ENCODE data around the gene SLC25A28. TPM values are rescaled to one million over a fixed set of nuclear protein-coding genes. Genes with fewer than 3 reads are reported as not detected.

SLC25A28 gene
- total and polyA plus RNA-seq, 4 donors: 22.9 to 65.2 (median 46.2) TPM

GRCh38 chr10:99569253-99569939, 50.8 kb downstream of the SLC25A28 start:
- 68% methylated on average over 8 of the region's 11 CpGs for WGBS (ENCODE audit: insufficient coverage)
- H3K27ac ChIP-seq (ENCODE audit: low read depth, low read length): no peak overlapping the region
- H3K36me3 ChIP-seq (ENCODE audit: control insufficient read depth, insufficient read depth, low read length): no peaks in the 10 kb centered on the region
- no peaks in the 10 kb centered on the region for H3K4me1 ChIP-seq (ENCODE audit: control insufficient read depth, insufficient read depth, low read length)
- H3K27me3 ChIP-seq (ENCODE audit: control insufficient read depth, insufficient read depth, low read length): no peaks in the 10 kb centered on the region
- no peaks in the 10 kb centered on the region for H3K9me3 ChIP-seq (ENCODE audit: control insufficient read depth, insufficient read depth, low read length)
- H3K4me3 ChIP-seq (ENCODE audit: low read depth, low read length): no peak overlapping the region
- DNase-seq (ENCODE audit: low read depth in 4 of 6, low spot score in 6 of 6): no peak

GRCh38 chr10:99565166-99565565, 55.1 kb downstream of the SLC25A28 start:
- no peaks in the 10 kb centered on the region for H3K36me3 ChIP-seq (ENCODE audit: control insufficient read depth, insufficient read depth, low read length)
- 100% methylated on average over 1 of the region's 4 CpGs for WGBS (ENCODE audit: insufficient coverage)

GRCh38 chr10:99564361-99564760, 55.9 kb downstream of the SLC25A28 start:
- WGBS (ENCODE audit: insufficient coverage): no CpG with 5 or more reads among the region's 3 CpGs
- no peak for DNase-seq (ENCODE audit: low read depth in 4 of 6, low spot score in 6 of 6)
- H3K4me1 ChIP-seq (ENCODE audit: control insufficient read depth, insufficient read depth, low read length): no peaks in the 10 kb centered on the region
- H3K27me3 ChIP-seq (ENCODE audit: control insufficient read depth, insufficient read depth, low read length): no peaks in the 10 kb centered on the region
- no peak overlapping the region for H3K27ac ChIP-seq (ENCODE audit: low read depth, low read length)
- H3K4me3 ChIP-seq (ENCODE audit: low read depth, low read length): no peak overlapping the region
- no peaks in the 10 kb centered on the region for H3K36me3 ChIP-seq (ENCODE audit: control insufficient read depth, insufficient read depth, low read length)
- H3K9me3 ChIP-seq (ENCODE audit: control insufficient read depth, insufficient read depth, low read length): no peaks in the 10 kb centered on the region

More at GRCh38 chr10:99565166-99565565, 55.1 kb downstream of the SLC25A28 start:
- no peak for DNase-seq (ENCODE audit: low read depth in 4 of 6, low spot score in 6 of 6)
- H3K27ac ChIP-seq (ENCODE audit: low read depth, low read length): no peak overlapping the region
- no peak overlapping the region for H3K4me3 ChIP-seq (ENCODE audit: low read depth, low read length)
- no peaks in the 10 kb centered on the region for H3K27me3 ChIP-seq (ENCODE audit: control insufficient read depth, insufficient read depth, low read length)
- H3K4me1 ChIP-seq (ENCODE audit: control insufficient read depth, insufficient read depth, low read length): no peaks in the 10 kb centered on the region
- no peaks in the 10 kb centered on the region for H3K9me3 ChIP-seq (ENCODE audit: control insufficient read depth, insufficient read depth, low read length)

GRCh38 chr10:99562631-99563030, 57.6 kb downstream of the SLC25A28 start:
- no CpG with 5 or more reads among the region's 2 CpGs for WGBS (ENCODE audit: insufficient coverage)
- H3K27ac ChIP-seq (ENCODE audit: low read depth, low read length): no peak overlapping the region

More at GRCh38 chr10:99562631-99563030, 57.6 kb downstream of the SLC25A28 start:
- no peaks in the 10 kb centered on the region for H3K36me3 ChIP-seq (ENCODE audit: control insufficient read depth, insufficient read depth, low read length)
- no peak overlapping the region for H3K4me3 ChIP-seq (ENCODE audit: low read depth, low read length)
- H3K27me3 ChIP-seq (ENCODE audit: control insufficient read depth, insufficient read depth, low read length): no peaks in the 10 kb centered on the region
- H3K4me1 ChIP-seq (ENCODE audit: control insufficient read depth, insufficient read depth, low read length): no peaks in the 10 kb centered on the region
- no peak for DNase-seq (ENCODE audit: low read depth in 4 of 6, low spot score in 6 of 6)
- no peaks in the 10 kb centered on the region for H3K9me3 ChIP-seq (ENCODE audit: control insufficient read depth, insufficient read depth, low read length)

Small RNA genes within 50 kb of the gene (small RNA-seq; reads per million reads assigned to genes)
- gene AL133353.1 (ENCODE audit: low replicate concordance): not detected

Other genes with a start within 250 kb of the SLC25A28 start
- 10 to 100 TPM; 38.0 to 67.7 TPM for gene GOT1, start 189.8 kb downstream of the SLC25A28 start, total RNA-seq
- gene GOT1, start 189.8 kb downstream of the SLC25A28 start, polyA plus RNA-seq (ENCODE audit: insufficient read length in 2 of 2): 100 to 1,000 TPM; 105 to 115 TPM
- gene NKX2-3, start 87.5 kb downstream of the SLC25A28 start, total RNA-seq: not detected
- not detected for gene NKX2-3, start 87.5 kb downstream of the SLC25A28 start, polyA plus RNA-seq (ENCODE audit: insufficient read length in 2 of 2)
- 10 to 100 TPM; 18.0 to 19.0 TPM for gene ENTPD7, start 39.1 kb upstream of the SLC25A28 start, total RNA-seq
- gene ENTPD7, start 39.1 kb upstream of the SLC25A28 start, polyA plus RNA-seq (ENCODE audit: insufficient read length in 2 of 2): 1 to 10 TPM; 7.2 TPM
- 10 to 100 TPM; 37.8 to 42.0 TPM for gene COX15, start 111.7 kb upstream of the SLC25A28 start, total RNA-seq
- gene COX15, start 111.7 kb upstream of the SLC25A28 start, polyA plus RNA-seq (ENCODE audit: insufficient read length in 2 of 2): 10 to 100 TPM; 41.2 to 44.1 TPM
- 10 to 100 TPM; 16.3 to 18.8 TPM for gene CUTC, start 111.8 kb upstream of the SLC25A28 start, total RNA-seq
- gene CUTC, start 111.8 kb upstream of the SLC25A28 start, polyA plus RNA-seq (ENCODE audit: insufficient read length in 2 of 2): 10 to 100 TPM; 19.6 to 23.9 TPM
- under 1 TPM; 0.50 to 0.66 TPM for gene ABCC2, start 162.2 kb upstream of the SLC25A28 start, total RNA-seq
- under 1 TPM; 0.44 to 0.68 TPM for gene ABCC2, start 162.2 kb upstream of the SLC25A28 start, polyA plus RNA-seq (ENCODE audit: insufficient read length in 2 of 2)